SK-N-SH (cell line): ENCODE data around the gene RASA1. TPM values are rescaled to one million over a fixed set of nuclear protein-coding genes. Genes with fewer than 3 reads are reported as not detected.

Experiments used
- CTCF ChIA-PET: fragments of 300-600, 350-600 bp; formaldehyde crosslinking; extraction: SDS; loops from one replicate; lab custom pipeline; 2021; lab: Yijun Ruan, JAX
- POLR2A ChIA-PET: fragments of 350-600 bp; sonication (Branson Sonifier 250); formaldehyde crosslinking; extraction: SDS; loops from one replicate; lab custom pipeline; 2020; ENCODE audit warnings: antibody characterized with exemption, inconsistent platforms; lab: Yijun Ruan, JAX
- DNase-seq: peaks from one replicate; pipeline ENCODE4 v3.0.0; 2012
- H2AFZ ChIP-seq: fragments of 200-600 bp; sonication (generic); 2 replicates; pipeline ENCODE4 v1.8.1; 2016; ENCODE audit warnings: antibody characterized with exemption, mild to moderate bottlenecking, low read depth
- H3F3A ChIP-seq: fragments of 200-600 bp; sonication (generic); replicated peaks from 2 replicates; pipeline ENCODE3; 2016; ENCODE audit warnings: antibody characterized with exemption, mild to moderate bottlenecking; ENCODE audit not compliant: insufficient read depth
- H3K27ac ChIP-seq, 2 experiments: fragments of 200-500 bp in 1 of 2; fragments of 200-600 bp in 1 of 2; sonication (Bioruptor generic) in 1 of 2; sonication (generic), shearing (Covaris generic) in 1 of 2; 2 replicates each; pipeline versions ENCODE4 v1.5.1 to v1.6.1; 2014 to 2016; ENCODE audit warnings: low read depth in 2 of 2, inconsistent platforms in 1 of 2, low read length in 1 of 2, mild to moderate bottlenecking in 1 of 2, mixed read lengths in 1 of 2
- H3K27me3 ChIP-seq: fragments of 200-600 bp; sonication (generic), shearing (Covaris generic); 2 replicates; pipeline ENCODE4 v1.6.1; 2016; ENCODE audit warnings: mixed run types; ENCODE audit not compliant: insufficient read depth
- H3K36me3 ChIP-seq, 2 experiments: fragments of 200-500 bp in 1 of 2; fragments of 200-600 bp in 1 of 2; sonication (Bioruptor generic) in 1 of 2; sonication (generic) in 1 of 2; replicated peaks in 1 of 2; 2 replicates each; pipeline versions ENCODE3 to v1.5.1; 2014 to 2016; ENCODE audit warnings: low read length in 1 of 2, mild to moderate bottlenecking in 1 of 2; ENCODE audit not compliant: insufficient read depth in 2 of 2, control insufficient read depth in 1 of 2
- H3K4me1 ChIP-seq, 2 experiments: fragments of 200-500 bp in 1 of 2; fragments of 200-600 bp in 1 of 2; sonication (Bioruptor generic) in 1 of 2; sonication (generic), shearing (Covaris generic) in 1 of 2; 2 replicates each; pipeline versions ENCODE4 v1.5.1 to v1.6.1; 2014 to 2016; ENCODE audit warnings: low read depth in 1 of 2, low read length in 1 of 2, mixed run types in 1 of 2; ENCODE audit not compliant: insufficient read depth in 2 of 2, control insufficient read depth in 1 of 2
- H3K4me2 ChIP-seq: fragments of 200-600 bp; sonication (generic), shearing (Covaris generic); 2 replicates; pipeline ENCODE4 v1.6.1; 2017; ENCODE audit warnings: mixed run types
- H3K4me3 ChIP-seq, 2 experiments: fragments of 200-500 bp in 1 of 2; fragments of 200-600 bp in 1 of 2; sonication (Bioruptor generic) in 1 of 2; sonication (generic), shearing (Covaris generic) in 1 of 2; 2 replicates each; pipeline versions ENCODE4 v1.5.1 to v1.8.1; 2014 to 2016; ENCODE audit warnings: low read depth in 2 of 2, inconsistent platforms in 1 of 2, low read length in 1 of 2, mild to moderate bottlenecking in 1 of 2, mixed read lengths in 1 of 2, moderate library complexity in 1 of 2
- H3K79me2 ChIP-seq: fragments of 200-600 bp; sonication (generic); 2 replicates; pipeline ENCODE4 v1.8.1; 2017; ENCODE audit warnings: mild to moderate bottlenecking; ENCODE audit not compliant: insufficient read depth
- H3K9ac ChIP-seq: fragments of 200-600 bp; sonication (generic); 2 replicates; pipeline ENCODE4 v1.6.1; 2017; ENCODE audit warnings: mixed run types
- H3K9me2 ChIP-seq: fragments of 200-600 bp; sonication (generic); 2 replicates; pipeline ENCODE4 v1.6.1; 2017; ENCODE audit warnings: mixed run types
- H3K9me3 ChIP-seq: fragments of 200-600 bp; sonication (generic); 2 replicates; pipeline ENCODE4 v1.6.1; 2017; ENCODE audit warnings: mixed run types, mild to moderate bottlenecking, moderate library complexity
- H4K20me1 ChIP-seq: fragments of 200-600 bp; sonication (generic); 2 replicates; pipeline ENCODE4 v1.6.1; 2017; ENCODE audit warnings: mild to moderate bottlenecking, mixed run types; ENCODE audit not compliant: insufficient read depth
- CHD2 ChIP-seq: fragments of 150-350 bp; IDR thresholded peaks from 2 replicates; pipeline ENCODE4 v1.6.1; 2018; ENCODE audit warnings: low read length; ENCODE audit not compliant: partially characterized antibody
- CTCF ChIP-seq: fragments of 200-600 bp; sonication (generic); IDR thresholded peaks from 2 replicates; pipeline ENCODE4 v1.6.1; 2017; ENCODE audit warnings: antibody characterized with exemption, mild to moderate bottlenecking, moderate library complexity
- ELF1 ChIP-seq: IDR thresholded peaks from 2 replicates; pipeline ENCODE4 v1.4.0; 2012
- EP300 ChIP-seq, 2 experiments: IDR thresholded peaks; 2 replicates each; pipeline versions ENCODE4 v1.4.0 to v1.6.1; 2012; ENCODE audit warnings: borderline replicate concordance in 1 of 2, low read depth in 1 of 2, low read length in 1 of 2
- EZH2phosphoT487 ChIP-seq: fragments of 200-600 bp; sonication (generic); IDR thresholded peaks from 2 replicates; pipeline ENCODE4 v1.6.1; 2017; ENCODE audit warnings: low read depth, mixed run types, mild to moderate bottlenecking, antibody characterized with exemption, moderate library complexity, borderline replicate concordance
- FOSL2 ChIP-seq: IDR thresholded peaks from 2 replicates; pipeline ENCODE4 v1.4.0; 2012; ENCODE audit warnings: low read depth, mild to moderate bottlenecking, moderate library complexity, borderline replicate concordance
- GATA2 ChIP-seq: sonication (generic); formaldehyde crosslinking; IDR thresholded peaks from 2 replicates; pipeline ENCODE4 v1.5.0; 2020; ENCODE audit warnings: mild to moderate bottlenecking, missing genetic modification reagents
- MEF2A ChIP-seq: IDR thresholded peaks from 2 replicates; pipeline ENCODE4 v1.4.0; 2012; ENCODE audit warnings: low read depth, borderline replicate concordance
- NFIC ChIP-seq: IDR thresholded peaks from 2 replicates; pipeline ENCODE4 v1.4.0; 2012; ENCODE audit warnings: borderline replicate concordance
- RAD21 ChIP-seq: IDR thresholded peaks from 2 replicates; pipeline ENCODE4 v1.6.1; 2012; ENCODE audit warnings: mild to moderate bottlenecking, low read length
- RFX5 ChIP-seq: IDR thresholded peaks from 2 replicates; pipeline ENCODE4 v1.6.1; 2012; ENCODE audit warnings: mild to moderate bottlenecking, improper control_type of control experiment, low read length
- SMC3 ChIP-seq: IDR thresholded peaks from 2 replicates; pipeline ENCODE4 v1.6.1; 2012; ENCODE audit warnings: low read depth, low read length, improper control_type of control experiment
- USF1 ChIP-seq: IDR thresholded peaks from 2 replicates; pipeline ENCODE4 v1.4.0; 2012; ENCODE audit warnings: low read depth, borderline replicate concordance
- YY1 ChIP-seq: IDR thresholded peaks from 2 replicates; pipeline ENCODE4 v1.4.0; 2012; ENCODE audit warnings: low read depth, mild to moderate bottlenecking
- ZBTB33 ChIP-seq: IDR thresholded peaks from 2 replicates; pipeline ENCODE4 v1.4.0; 2012; ENCODE audit warnings: low read depth, borderline replicate concordance
- WGBS: methylation state at CpG from one replicate; pipeline ENCODE4 v1.1.6; 2017; ENCODE audit warnings: low lambda C conversion rate; 5-methylcytosine and 5-hydroxymethylcytosine counted together
- polyA plus RNA-seq, 3 experiments: library from polyadenylated mRNA; depleted of rRNA; stranded (reverse); fragments of >200 nt; gene quantifications; 2 replicates each; pipeline ENCODE4 v1.2.3, GENCODE V29; 2012

The RASA1 gene
- polyA plus RNA-seq, 1 of the 3 experiments (the other 2 are of a cell fraction): 49.1 TPM

GRCh38 chr5:87361536-87362213 lies 94.0 kb downstream of the RASA1 start:
- Histone ChIP-seq H3K9me2 (no peaks in the 10 kb centered on the region), H3K27ac (no peak overlapping the region), H3K79me2 (peaks cover 34% of the 10 kb centered on the region; the same call in 1 of the 2 replicates), H3K4me1 (no peaks in the 10 kb centered on the region; a peak in 2 of 4 replicates), H2AFZ (no peak overlapping the region), H3K36me3 (peaks cover 59 to 85% of the 10 kb centered on the region in 2 experiments), H4K20me1 (no peaks in the 10 kb centered on the region), H3K27me3 (no peaks in the 10 kb centered on the region), H3K4me2 (no peak overlapping the region), H3K9me3 (no peaks in the 10 kb centered on the region), H3K9ac (no peak overlapping the region), H3F3A (peaks cover 28% of the 10 kb centered on the region), H3K4me3 (no peak overlapping the region)
- POLR2A ChIA-PET: no interaction called here
- DNase-seq: no peak
- CTCF ChIA-PET: no interaction called here
- WGBS: 100% methylated on average over 1 of the region's 1 CpG
- TF ChIP-seq YY1 (no peak), USF1 (no peak), MEF2A (no peak), EZH2phosphoT487 (no peak)

- no peak for DNase-seq
- CTCF ChIA-PET: no interaction called here
- POLR2A ChIA-PET: no interaction called here
- peaks cover 29% of the 10 kb centered on the region for H3F3A ChIP-seq
- H3K9me2 ChIP-seq: no peaks in the 10 kb centered on the region
- no peak overlapping the region for H3K4me3 ChIP-seq
- H3K36me3 ChIP-seq: peaks cover 78 to 98% of the 10 kb centered on the region in 2 experiments
- no peak overlapping the region for H3K27ac ChIP-seq
- H3K27me3 ChIP-seq: no peaks in the 10 kb centered on the region
- no peaks in the 10 kb centered on the region for H4K20me1 ChIP-seq
- TF ChIP-seq MEF2A (no peak), NFIC (no peak), CHD2 (no peak), EP300 (IDR thresholded peaks at IDR 0.05; ENCODE audit: borderline replicate concordance in 1 of 2, low read depth in 1 of 2, low read length in 1 of 2) (no peak), CTCF (no peak), ZBTB33 (no peak), RFX5 (no peak), USF1 (no peak), EZH2phosphoT487 (no peak), YY1 (no peak), GATA2 (CRISPR knock-in tag) (no peak), FOSL2 (no peak), ELF1 (no peak), RAD21 (no peak), SMC3 (no peak)
- H3K4me1 ChIP-seq: no peaks in the 10 kb centered on the region
- H3K9me3 ChIP-seq: no peaks in the 10 kb centered on the region
- 95% methylated on average over 2 of the region's 2 CpGs for WGBS
- H3K4me2 ChIP-seq: no peak overlapping the region
- no peak overlapping the region for H2AFZ ChIP-seq
- no peak overlapping the region for H3K9ac ChIP-seq
- H3K79me2 ChIP-seq: peaks cover 20% of the 10 kb centered on the region
Measured at GRCh38 chr5:87367243-87367642, 99.6 kb downstream of the RASA1 start.
